HCEC 1CT (cell line): ENCODE measurements around the gene KCNN2.
"Not testable (repeated sequence)": the region's sequence is repeated elsewhere in the genome, so short reads cannot be mapped to it uniquely, and the experiment has no call there.

Experiments used
- DNase-seq: peaks from one replicate; pipeline ENCODE4 v3.0.0-alpha.2; 2017

The KCNN2 gene

DNA sequence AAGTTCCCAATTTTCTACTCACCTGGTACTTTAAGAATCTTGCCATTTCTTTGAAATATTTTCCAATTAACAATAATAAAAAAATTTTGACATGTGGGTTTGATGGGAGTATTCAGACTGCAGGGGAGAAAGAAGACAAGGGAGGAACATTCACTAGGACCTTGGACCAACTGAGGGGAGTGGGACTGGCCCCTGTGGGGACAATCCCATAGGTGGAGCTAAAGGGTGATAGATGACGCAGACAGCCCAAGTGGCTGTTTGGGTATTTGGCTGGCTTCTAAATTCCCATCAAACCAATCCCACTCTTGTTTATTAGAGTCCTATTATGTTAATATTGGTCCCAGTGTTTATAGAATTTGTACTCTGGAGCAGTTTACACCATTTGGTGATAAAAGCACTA is 65.3 kb downstream of the KCNN2 start:
- DNase-seq: no peak

DNA sequence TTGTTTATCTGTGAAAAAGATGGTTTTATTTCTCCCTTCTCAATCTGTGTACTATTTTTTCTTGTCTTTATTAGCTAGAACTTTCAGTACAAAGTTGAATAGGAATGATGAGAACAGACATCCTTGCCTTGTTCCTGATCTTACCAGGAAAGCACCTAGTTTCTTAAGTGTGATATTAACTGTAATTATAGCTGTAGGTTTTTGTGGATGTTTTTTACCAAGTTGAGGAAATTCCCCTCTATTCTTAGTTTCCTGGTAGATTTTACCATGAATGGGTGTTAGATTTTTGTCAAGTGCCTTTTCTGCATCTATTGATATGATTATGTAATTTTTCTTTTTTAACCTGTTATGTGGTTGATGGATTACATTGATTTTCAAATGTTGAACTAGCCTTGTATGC is 68.7 kb downstream of the KCNN2 start:
- DNase-seq: no peak

DNA sequence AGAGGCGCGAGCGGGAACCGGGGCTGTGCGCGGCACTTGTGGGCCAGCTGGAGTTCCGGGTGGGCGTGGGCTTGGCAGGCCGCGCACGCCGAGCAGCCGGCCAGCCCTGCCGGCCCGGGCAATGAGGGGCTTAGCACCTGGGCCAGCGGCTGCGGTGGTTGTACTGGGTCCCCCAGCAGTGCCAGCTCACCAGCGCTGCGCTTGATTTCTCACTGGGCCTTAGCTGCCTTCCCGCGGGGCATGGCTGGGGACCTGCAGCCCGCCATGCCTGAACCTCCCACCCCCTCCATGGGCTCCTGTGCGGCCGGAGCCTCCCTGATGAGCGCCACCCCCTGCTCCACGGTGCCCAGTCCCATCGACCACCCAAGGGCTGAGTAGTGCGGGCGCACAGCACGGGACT is 70.8 kb downstream of the KCNN2 start:
- not testable (repeated sequence) for DNase-seq

DNA sequence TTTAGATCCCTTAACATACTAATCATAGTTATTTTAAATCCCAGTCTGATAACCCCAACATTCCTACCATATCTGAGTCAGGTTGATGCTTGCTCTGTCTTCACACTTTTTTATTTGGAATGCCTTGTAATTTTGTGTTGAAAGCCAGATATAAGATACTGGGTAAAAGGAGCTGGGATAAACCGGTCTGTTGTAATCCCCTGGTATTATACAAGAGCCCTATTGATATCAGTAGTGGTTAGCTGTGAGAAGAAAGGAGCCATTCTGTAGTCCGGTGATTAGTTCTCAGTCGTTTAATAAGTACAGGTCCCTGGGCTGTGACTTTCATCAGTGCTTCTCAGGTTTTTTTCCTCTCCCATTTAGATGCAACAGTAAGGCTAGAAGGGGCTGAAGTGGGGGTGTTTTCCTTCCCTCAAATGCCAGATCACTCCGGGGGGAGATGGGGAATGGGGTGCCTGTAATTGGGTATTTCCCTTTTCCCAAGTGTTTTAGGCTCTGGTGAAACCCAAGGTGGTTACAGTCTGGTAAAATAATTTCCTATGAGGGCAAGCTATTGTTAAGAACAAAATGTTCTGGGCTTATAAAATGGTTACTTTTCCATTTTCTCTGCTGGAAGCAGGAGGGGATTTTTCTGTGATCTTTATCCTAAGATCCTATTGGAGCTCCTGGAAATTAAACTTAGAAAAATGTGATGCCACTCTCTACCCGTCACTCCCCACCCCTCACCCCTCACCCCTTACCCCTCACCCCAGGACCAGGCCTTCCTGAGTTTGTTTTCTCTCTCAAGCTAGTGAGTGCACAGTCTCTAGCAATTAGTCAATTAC is 72.7 kb downstream of the KCNN2 start:
- DNase-seq: no peak

DNA sequence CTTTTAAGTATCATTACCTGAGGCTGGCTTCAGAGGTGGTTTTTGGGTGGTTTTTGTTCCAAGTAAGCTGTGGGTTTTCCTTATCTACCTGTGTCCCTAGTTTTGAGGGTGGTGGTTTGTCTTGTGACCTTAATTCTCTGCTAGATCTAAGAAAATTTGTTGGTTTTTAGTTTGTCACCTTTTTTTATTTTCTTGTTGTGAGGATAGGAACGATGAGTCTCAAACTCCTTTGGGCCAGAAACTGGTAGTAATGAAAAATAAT is 73.3 kb downstream of the KCNN2 start:
- no peak for DNase-seq

DNA sequence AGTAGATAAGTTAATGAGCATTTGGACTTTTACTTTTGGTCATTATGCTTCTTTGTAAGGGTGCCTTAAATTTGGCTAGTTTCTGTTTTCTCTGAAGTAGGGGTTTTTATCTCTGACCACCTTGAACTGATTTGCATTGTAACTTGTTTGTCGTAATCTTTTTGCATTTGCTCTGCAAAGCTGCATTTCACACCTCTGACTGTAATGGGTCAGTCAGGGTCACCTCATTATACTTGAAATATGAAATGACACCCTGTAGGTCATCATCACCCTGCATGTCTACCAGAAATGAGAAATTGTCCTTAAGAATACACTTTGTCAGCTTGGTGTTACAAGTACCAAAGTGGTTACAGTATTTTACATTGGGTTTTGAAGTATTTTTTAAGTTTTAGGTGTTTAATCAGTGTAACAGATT is 74.0 kb downstream of the KCNN2 start:
- no peak for DNase-seq

DNA sequence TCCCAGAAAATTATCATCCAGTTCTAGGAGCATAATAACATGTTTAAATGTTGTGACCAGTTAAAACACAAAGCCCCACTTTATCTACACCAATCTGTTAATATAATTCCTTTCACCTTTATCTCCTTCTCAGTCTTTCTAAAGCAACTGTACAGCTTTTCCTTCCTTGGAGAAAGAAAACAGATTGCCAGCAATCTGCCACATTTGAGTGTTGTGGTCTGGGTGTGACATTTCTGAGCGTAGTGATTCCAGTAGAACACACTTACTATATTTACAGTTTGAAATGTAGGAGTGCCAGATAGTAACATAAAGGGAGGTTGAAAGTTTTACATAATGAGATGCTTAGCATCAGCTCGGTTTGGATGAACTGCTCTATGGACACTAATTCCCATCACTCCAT is 76.1 kb downstream of the KCNN2 start:
- no peak for DNase-seq

DNA sequence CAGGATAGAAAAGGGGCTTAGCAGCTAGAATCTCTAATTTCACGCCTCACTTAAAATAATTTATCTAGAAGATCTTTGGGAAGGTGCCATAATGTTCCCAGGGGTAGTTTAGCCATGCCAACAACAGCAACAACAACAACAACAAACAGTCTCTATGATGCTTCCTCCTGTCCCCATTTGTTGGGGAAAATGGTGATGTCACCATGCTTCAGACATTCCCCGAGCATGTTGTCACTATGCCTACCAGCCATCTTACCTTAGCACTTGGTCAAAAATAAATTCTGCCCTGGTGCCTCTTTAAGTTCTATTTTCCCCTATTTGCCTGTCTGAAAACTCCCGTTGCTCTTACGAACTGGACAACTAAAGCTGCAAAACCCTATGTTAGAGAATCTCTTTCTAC is 76.6 kb downstream of the KCNN2 start:
- no peak for DNase-seq

DNA sequence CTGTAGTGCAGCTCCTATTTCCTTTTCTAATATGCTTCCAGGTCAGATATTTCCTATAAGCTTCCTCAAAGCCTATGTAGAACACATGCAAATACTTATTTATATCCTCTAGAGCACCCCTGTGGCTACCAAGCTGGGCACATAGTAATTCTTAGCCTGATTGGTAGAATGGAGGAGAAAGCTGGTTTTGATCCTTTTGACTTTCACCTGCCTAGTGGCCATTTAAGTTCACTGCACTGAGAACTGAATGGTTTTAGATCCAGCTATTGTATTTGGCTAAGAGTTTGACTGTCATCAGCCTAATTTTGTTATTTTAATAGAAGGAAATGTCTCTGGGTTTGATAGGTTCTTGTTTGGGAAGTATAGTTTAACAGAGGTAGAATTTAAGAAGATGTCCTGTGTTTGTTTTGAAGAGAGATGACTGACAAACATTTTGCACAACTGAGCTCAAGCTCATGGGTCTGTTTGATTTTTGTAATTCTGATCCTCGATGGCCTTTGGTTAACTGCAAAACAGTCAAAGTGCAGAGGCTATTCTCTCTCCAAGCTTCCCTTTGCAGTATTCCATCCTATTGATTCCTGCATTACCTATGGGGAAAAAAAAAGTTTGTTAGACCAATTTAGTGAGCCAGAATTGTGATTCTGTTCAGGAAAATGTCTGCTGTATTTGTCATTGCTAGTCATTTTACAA is 85.4 kb downstream of the KCNN2 start:
- no peak for DNase-seq

DNA sequence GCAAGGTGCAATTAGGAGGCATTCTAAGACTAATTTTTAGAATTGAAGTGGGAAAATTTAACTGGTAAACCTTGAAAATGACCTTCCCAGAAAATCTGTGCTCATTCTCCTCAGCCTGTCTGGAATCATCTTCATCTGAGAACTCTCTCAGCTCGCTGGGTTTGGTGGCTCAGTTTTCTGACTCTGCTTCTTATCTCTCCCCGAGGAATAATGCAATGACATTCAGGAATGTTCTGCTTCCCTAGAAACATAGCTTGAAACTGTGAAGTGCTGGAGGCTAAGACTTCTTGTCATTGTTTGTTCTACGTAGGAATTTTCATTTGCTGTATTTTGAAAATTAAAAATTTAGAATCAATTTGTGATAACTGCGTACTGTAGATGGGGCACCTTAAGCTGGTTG is 86.6 kb downstream of the KCNN2 start:
- no peak for DNase-seq

DNA sequence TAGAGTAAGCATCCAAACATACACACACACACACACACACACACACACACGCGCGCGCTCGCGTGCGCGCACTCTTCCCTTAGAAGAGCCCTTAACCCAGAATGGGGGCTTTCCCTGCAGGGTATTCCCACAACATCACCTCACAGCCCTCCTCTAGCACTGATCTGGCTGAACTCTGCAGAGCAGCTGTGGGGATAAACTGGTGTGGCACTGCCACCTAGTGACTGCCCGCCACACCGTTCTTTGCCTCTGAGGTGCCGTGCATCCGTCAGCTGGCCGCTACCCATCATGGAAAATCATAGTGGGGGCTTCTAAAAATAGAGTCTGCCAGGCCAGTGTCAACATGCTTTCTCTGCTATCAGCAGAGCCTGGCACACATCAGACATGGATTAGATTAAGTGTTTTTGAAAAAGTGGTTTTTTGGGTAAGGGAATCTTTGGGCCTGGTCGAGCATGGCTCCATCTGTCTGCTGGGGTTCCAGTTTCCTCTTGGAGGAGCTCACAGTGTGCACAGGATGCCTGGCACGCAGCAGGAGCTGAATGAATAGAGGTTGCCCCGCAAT is 88.1 kb downstream of the KCNN2 start:
- peak; percentile 42 for DNase-seq

DNA sequence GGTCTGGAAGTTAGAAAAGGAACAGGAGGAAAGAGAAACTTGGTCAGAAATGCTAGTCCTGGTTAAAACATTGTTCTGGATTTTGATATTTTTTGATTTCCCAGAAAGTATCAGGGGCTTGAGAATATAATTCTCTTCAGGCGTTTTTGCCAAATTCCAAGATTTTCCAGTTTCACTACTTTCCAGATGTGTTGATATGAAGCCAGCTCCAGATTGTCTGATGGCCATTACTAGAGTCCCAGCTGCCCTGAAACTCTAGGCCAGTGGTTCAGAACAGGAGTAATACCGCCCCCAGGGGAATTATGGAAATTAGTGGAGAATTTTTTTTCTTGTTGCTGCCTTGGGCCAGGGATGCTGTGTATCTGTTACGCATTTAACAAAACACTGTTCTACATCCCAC is 88.6 kb downstream of the KCNN2 start:
- no peak for DNase-seq

DNA sequence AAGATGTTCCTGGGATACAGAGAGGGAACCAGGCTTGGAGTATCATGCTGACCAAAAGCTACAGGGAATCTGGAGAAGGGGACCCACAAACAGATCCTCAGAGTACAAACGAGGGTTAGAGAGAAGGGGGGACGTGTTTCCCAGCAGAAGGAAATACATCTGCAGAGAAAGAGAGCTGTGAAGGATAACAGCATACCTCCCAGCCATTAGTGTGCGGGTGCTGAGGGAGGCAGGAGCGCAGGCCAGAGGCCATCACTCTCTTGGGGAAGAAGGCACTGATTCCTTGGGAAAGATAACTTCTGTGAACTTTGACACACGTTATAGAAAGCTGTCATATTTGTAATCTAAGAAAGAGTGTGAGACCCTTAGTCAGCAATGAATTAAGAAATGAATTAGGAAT is 96.9 kb downstream of the KCNN2 start:
- DNase-seq: no peak

DNA sequence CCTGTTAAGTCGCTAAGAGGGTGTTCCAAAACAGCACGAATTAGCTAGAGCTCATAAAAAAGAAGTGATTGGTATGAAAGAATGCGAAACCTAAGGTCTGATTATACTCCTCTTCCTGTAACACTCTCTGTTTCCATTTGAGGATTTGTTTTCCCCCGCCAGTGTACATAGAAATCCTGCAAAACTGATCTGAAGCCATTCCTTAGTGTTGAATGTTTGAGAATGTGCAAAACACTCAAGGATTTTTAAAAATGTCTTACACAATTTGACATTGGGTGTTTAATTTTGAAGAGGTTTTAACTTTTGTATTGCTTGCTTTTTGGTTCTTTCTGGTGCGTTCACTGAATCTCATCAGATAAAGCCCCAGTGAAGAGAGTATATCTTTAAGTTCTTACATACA is 105.3 kb downstream of the KCNN2 start:
- DNase-seq: no peak

DNA sequence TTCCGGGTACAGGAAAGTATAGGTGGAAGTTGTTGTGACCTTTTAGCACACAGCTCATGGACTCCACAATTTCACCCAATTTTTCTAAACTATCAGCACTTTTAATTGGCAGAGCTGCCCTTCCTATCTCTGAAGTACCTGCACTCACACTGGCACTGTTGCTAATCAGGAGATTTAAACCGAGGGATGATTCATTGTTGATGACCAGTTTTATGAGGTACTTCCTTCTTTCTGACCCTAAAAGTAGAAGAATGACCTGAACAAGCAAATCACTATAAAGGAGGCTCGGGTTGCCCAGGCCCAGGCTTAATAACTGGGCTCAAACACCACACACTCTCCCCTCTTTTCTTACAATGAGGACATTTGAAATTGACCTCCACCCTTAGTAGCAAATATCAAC is 105.9 kb downstream of the KCNN2 start:
- DNase-seq: no peak

DNA sequence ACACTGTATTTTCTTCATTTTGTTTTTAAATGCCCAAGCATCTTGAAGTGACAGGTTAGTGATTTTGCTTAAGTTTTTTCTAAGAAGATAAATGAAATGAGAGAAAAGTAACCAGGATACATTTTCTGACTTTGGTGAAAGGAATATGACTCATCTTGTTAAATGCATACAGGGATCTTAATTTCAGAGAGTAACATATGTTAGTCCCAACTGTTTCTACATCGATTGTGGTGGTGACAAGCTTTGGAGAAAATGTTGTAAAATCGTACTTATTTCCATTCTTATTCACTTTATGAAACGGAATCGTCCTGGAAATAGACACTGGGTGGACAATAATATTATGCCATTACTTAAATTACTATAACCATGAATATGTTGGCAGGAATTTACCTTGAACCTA is 107.5 kb downstream of the KCNN2 start:
- no peak for DNase-seq

DNA sequence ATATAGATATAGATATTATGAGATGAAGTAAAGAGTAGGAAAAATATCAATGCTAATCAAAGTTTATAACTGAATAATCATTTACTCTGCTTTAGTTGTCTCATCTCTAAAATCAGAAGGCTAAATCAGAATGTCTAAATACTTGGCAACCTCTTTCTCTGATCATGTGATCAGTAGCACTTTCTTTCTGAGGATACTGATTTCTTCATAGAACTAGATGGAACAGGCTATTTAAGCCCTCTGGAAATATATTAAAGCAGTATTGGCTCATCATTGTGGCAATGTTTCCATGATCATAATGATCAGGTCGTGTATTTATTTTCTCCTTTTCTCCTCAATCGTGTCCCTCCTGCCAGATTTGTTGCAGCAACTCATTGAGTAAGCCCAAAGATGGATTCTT is 109.7 kb downstream of the KCNN2 start:
- no peak for DNase-seq

DNA sequence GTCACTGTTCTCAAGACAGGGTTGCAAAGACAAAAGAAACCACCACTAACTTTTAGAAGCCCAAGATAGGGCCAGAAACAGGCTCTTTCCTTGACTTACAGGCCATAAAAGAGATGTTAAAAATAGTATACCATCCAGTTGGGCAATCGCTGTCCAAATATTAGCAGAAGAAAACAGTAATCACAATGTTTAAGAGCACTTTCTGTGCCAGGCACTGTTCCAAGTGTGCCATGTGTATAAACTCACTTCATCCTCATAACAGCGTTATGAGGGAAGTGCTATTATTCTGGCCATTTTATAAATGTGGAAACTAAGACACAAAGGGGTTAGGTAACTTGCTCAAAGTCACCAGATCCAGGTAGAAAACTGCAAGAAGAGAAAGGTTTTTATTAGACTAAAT is 111.7 kb downstream of the KCNN2 start:
- DNase-seq: no peak

DNA sequence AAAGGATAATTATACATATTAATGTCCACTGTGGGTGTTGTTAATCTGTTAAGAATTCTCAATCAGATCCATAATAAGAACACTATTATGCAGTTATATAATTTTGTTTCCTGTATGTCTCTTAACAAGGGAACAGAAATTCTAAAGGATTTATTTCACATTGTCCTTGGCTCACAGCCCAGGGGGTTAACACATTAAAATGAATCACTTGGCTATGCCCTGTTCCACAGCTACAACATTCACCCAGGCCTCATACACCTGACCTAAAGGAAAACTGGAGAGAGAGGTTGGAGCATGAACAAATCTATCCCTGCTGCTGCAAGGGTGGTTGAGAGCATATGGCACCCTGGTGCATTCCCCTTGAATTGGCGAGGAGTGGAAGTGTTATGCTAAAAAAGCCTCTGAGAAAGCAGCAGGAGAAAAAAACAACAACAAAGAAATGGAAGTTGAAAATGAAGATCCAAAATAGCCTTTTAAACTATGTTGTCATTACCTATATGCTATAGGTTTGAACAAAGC is 116.0 kb downstream of the KCNN2 start:
- no peak for DNase-seq

DNA sequence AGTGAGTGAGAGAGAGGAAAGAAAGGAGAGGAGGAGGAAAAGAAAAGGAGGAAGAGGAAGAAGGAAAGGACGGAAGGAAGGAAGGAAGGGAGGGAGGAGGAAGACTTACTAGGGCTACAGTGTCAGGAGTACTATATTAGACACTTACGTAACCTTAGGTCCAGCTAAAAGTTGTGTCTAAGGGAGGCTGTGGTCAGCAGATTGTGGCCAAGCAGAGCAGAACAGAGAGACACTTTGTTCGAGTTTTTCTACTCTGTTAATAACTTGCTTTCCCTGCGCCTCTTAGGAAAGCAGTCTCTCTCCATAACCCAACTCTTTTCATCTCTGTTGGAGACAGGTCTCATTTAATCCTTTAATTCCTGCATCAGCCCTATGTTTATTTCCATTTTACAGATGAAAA is 138.9 kb downstream of the KCNN2 start:
- no peak for DNase-seq

DNA sequence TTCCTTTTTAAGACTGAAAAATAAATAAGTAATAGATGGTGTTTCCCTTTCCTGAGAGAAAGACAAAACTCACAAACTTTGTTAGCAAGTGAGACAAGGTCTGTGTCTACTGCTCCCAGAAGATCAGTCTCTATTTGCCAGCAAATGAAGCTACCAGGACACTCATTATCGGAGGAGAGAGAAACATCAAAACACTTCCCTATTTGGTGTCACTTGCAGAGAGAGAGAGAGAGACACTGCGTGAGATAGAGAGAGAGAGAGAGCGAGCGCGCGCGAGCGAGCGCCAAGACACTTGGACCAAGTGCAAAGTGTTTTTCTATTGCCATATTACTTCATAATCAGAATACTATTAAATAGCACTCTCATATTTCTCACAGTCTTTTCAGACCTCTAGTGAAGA is 142.7 kb downstream of the KCNN2 start:
- DNase-seq: no peak

DNA sequence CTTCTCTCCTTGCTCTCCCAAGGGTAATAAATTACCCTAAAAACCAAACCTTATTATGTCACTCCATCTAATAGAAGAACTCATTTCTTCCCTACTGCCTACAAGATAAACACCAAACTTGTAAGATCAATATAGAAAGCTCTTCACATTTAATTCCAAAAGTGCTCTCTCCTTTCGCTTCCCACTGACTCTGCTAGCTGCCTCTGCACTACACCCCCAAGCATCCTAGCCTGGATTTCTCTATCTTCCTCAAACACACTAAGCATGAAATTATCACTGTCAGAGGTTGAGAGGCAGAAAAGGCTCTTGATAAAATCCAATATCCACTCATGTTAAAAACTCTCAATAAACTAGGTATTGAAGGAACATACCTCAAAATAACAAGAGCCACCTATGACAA is 162.4 kb downstream of the KCNN2 start:
- DNase-seq: no peak

DNA sequence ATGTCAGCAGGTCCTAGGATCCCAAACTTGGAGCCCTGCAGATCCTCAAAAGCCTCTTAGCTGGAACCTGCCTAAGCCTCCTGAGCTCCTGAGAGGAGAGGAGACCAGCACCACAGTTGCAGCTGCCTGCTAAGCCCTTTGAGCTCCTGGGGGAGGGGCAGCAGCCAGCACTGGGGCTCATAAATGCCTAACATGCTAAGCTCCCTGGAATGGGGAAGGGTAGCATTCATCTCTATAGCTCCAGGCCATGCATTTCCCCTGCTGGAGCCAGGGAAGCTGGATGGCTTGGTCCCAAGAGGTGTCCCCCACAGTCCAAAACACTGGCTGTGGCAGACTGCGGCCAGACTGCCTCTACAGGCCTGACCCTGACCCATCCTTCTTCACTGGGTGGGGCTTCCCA is 182.7 kb downstream of the KCNN2 start:
- no peak for DNase-seq
